Measurements from ENCODE around the gene CFAP74.

CFAP74 gene

DNA sequence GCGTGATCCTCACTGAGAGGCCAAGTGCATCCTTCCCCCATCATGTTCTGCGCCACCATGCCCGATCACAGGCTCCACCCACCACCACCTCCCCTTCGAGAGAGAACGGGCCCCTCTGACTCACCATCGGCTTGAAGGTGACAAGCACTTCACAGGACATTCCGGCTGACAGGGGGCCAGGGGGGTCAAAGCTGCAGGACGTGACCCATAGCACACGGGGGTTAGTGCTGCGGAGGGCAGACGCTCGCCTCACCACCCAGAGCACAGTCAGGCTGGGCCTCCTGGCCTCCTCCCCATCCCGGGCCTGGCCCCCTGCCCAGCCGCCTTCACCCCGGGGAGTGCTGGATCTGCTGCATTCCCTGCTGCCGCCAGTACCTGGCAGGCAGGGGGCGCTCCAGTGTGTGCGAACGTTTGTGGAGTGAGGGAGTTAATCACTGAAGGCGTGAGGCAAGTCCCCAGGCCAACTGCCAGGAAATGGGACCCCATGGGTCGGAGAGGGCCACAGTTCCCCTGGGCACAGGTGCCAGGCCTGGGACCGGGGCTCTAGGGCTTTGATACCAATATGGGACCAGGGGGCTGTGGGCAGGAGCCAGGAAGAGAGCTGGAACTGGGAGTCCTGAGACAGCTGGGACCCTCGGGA, 43.6 kb downstream of the CFAP74 start (continued):
- TF ChIP-seq, protein P1, sequence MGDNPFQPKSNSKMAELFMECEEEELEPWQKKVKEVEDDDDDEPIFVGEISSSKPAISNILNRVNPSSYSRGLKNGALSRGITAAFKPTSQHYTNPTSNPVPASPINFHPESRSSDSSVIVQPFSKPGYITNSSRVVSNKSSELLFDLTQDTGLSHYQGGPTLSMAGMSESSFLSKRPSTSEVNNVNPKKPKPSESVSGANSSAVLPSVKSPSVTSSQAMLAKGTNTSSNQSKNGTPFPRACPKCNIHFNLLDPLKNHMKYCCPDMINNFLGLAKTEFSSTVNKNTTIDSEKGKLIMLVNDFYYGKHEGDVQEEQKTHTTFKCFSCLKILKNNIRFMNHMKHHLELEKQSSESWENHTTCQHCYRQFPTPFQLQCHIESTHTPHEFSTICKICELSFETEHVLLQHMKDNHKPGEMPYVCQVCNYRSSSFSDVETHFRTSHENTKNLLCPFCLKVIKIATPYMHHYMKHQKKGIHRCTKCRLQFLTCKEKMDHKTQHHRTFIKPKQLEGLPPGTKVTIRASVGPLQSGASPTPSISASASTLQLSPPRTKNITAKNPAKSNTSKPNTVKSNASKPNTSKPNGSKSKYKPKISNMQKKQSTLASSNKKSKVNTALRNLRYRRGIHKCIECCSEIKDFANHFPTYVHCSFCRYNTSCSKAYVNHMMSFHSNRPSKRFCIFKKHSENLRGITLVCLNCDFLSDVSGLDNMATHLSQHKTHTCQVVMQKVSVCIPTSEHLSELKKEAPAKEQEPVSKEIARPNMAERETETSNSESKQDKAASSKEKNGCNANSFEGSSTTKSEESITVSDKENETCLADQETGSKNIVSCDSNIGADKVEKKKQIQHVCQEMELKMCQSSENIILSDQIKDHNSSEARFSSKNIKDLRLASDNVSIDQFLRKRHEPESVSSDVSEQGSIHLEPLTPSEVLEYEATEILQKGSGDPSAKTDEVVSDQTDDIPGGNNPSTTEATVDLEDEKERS (tag by site-specific recombination; IDR thresholded peaks at IDR 0.05): no peak
- TF ChIP-seq ZNF529 (tag by site-specific recombination; IDR thresholded peaks at IDR 0.05; ENCODE audit: insufficient replicate concordance) (no peak), GFI1B (tag by site-specific recombination; IDR thresholded peaks at IDR 0.05) (no peak), ZNF24 (tag by site-specific recombination; IDR thresholded peaks at IDR 0.05) (peak; percentile 60; the same call in 1 of the 2 replicates), ZNF610 (tag by site-specific recombination; IDR thresholded peaks at IDR 0.05; ENCODE audit: borderline replicate concordance) (no peak), ZFHX2 (tag by site-specific recombination; conservative IDR thresholded peaks at IDR 0.05) (peak; percentile 48), BCL11B (tag by site-specific recombination; IDR thresholded peaks at IDR 0.05; ENCODE audit: low read depth) (peak; percentile 74; the same call in 1 of the 2 replicates), ZNF324 (tag by site-specific recombination; IDR thresholded peaks at IDR 0.05) (peak; percentile 70; the same call in 1 of the 2 replicates), ZNF654 (tag by site-specific recombination; IDR thresholded peaks at IDR 0.05; ENCODE audit: low read depth) (peak; percentile 49), ZNF837 (tag by site-specific recombination; IDR thresholded peaks at IDR 0.05) (no peak), ZXDB (tag by site-specific recombination; IDR thresholded peaks at IDR 0.05) (0 out of 2 replicates have a peak, but pooled peaks have one; percentile 32), GLI2 (tag by site-specific recombination; IDR thresholded peaks at IDR 0.05; ENCODE audit: borderline replicate concordance, low read depth) (no peak), ZNF114 (tag by site-specific recombination; IDR thresholded peaks at IDR 0.05) (no peak), ZNF423 (tag by site-specific recombination; IDR thresholded peaks at IDR 0.05) (peak; percentile 96), ZNF501 (tag by site-specific recombination; IDR thresholded peaks at IDR 0.05) (peak; percentile 89), ZNF184 (tag by site-specific recombination; IDR thresholded peaks at IDR 0.05) (0 out of 2 replicates have a peak, but pooled peaks have one; percentile 71), ZSCAN16 (tag by site-specific recombination; IDR thresholded peaks at IDR 0.05) (0 out of 2 replicates have a peak, but pooled peaks have one; percentile 12), ZNF394 (tag by site-specific recombination; IDR thresholded peaks at IDR 0.05; ENCODE audit: borderline replicate concordance) (peak; percentile 70; the same call in 1 of the 2 replicates), ZBTB17 (tag by site-specific recombination; IDR thresholded peaks at IDR 0.05) (peak; percentile 90), KLF9 (tag by site-specific recombination; IDR thresholded peaks at IDR 0.05; ENCODE audit: low read depth) (peak; percentile 45; the same call in 1 of the 2 replicates), ZNF596 (tag by site-specific recombination; IDR thresholded peaks at IDR 0.05) (no peak), ZNF544 (tag by site-specific recombination; IDR thresholded peaks at IDR 0.05) (no peak), ZNF223 (tag by site-specific recombination; IDR thresholded peaks at IDR 0.05) (no peak), ZEB2 (tag by site-specific recombination; IDR thresholded peaks at IDR 0.05) (peak; percentile 94), SP3 (tag by site-specific recombination; IDR thresholded peaks at IDR 0.05) (peak; percentile 57)
- TF ChIP-seq, protein P2, sequence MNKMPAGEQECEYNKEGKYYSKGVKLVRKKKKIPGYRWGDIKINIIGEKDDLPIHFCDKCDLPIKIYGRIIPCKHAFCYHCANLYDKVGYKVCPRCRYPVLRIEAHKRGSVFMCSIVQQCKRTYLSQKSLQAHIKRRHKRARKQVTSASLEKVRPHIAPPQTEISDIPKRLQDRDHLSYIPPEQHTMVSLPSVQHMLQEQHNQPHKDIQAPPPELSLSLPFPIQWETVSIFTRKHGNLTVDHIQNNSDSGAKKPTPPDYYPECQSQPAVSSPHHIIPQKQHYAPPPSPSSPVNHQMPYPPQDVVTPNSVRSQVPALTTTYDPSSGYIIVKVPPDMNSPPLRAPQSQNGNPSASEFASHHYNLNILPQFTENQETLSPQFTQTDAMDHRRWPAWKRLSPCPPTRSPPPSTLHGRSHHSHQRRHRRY (tag by site-specific recombination; IDR thresholded peaks at IDR 0.05): no peak
- TF ChIP-seq, protein P3, sequence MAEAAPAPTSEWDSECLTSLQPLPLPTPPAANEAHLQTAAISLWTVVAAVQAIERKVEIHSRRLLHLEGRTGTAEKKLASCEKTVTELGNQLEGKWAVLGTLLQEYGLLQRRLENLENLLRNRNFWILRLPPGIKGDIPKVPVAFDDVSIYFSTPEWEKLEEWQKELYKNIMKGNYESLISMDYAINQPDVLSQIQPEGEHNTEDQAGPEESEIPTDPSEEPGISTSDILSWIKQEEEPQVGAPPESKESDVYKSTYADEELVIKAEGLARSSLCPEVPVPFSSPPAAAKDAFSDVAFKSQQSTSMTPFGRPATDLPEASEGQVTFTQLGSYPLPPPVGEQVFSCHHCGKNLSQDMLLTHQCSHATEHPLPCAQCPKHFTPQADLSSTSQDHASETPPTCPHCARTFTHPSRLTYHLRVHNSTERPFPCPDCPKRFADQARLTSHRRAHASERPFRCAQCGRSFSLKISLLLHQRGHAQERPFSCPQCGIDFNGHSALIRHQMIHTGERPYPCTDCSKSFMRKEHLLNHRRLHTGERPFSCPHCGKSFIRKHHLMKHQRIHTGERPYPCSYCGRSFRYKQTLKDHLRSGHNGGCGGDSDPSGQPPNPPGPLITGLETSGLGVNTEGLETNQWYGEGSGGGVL (tag by site-specific recombination; IDR thresholded peaks at IDR 0.05): peak; percentile 49; the same call in 1 of the 2 replicates
- TF ChIP-seq, protein P4, sequence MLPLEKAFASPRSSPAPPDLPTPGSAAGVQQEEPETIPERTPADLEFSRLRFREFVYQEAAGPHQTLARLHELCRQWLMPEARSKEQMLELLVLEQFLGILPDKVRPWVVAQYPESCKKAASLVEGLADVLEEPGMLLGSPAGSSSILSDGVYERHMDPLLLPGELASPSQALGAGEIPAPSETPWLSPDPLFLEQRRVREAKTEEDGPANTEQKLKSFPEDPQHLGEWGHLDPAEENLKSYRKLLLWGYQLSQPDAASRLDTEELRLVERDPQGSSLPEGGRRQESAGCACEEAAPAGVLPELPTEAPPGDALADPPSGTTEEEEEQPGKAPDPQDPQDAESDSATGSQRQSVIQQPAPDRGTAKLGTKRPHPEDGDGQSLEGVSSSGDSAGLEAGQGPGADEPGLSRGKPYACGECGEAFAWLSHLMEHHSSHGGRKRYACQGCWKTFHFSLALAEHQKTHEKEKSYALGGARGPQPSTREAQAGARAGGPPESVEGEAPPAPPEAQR (tag by site-specific recombination; IDR thresholded peaks at IDR 0.05): peak; percentile 31; the same call in 1 of the 2 replicates
- TF ChIP-seq, protein P5, sequence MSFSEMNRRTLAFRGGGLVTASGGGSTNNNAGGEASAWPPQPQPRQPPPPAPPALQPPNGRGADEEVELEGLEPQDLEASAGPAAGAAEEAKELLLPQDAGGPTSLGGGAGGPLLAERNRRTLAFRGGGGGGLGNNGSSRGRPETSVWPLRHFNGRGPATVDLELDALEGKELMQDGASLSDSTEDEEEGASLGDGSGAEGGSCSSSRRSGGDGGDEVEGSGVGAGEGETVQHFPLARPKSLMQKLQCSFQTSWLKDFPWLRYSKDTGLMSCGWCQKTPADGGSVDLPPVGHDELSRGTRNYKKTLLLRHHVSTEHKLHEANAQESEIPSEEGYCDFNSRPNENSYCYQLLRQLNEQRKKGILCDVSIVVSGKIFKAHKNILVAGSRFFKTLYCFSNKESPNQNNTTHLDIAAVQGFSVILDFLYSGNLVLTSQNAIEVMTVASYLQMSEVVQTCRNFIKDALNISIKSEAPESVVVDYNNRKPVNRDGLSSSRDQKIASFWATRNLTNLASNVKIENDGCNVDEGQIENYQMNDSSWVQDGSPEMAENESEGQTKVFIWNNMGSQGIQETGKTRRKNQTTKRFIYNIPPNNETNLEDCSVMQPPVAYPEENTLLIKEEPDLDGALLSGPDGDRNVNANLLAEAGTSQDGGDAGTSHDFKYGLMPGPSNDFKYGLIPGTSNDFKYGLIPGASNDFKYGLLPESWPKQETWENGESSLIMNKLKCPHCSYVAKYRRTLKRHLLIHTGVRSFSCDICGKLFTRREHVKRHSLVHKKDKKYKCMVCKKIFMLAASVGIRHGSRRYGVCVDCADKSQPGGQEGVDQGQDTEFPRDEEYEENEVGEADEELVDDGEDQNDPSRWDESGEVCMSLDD (tag by site-specific recombination; IDR thresholded peaks at IDR 0.05): peak; percentile 72; the same call in 1 of the 2 replicates
